Measurements from ENCODE around the gene PARD6G. TPM values are rescaled to one million over a fixed set of nuclear protein-coding genes. Genes with fewer than 3 reads are reported as not detected.

PARD6G gene
- total and polyA plus RNA-seq, 8 donors, result 0.42 to 2.2 (median 1.2) TPM

DNA sequence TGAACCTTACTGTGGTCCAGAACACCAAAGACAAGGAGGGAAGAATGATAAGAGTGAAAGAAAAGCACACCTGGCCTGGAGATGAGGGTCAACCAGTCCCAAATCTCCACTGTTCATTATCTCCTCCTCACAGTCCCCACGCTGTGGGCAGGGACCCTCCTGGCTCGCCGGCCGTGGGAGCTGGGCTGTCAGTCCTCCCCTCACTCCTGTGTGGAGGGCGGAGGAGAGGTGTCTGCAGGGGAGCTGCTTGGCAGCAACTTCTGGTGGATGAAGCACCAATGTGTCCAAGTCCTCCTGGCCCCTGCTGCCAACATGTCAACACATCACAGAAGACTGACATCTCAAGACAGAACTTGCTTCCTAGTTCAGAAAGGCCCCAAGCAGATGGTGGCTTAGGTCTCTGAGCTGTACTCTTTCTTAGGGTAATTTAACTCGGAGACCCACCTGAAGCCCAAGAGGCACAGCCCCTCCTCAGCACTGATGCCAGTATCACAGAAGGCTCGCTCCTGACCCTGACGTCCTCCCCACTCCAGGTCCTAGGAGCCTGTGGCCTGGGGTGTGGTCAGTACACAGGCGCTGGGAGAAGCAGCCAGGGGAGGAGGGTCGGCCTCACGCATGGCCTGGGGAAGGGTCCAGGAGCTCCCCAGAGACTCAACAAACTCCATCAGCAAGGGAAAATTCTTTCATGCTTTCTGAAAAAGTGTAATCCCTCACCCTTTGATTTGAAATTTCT is 54.5 kb downstream of the PARD6G start:
- intact Hi-C loops (cut with DNase I), result no loop called here
- H3K27ac ChIP-seq, result no peak overlapping the region
- no peak overlapping the region for H3K4me3 ChIP-seq
- 81 to 92% methylated on average over 11 of the region's 11 CpGs for WGBS, 2 donors
- H3K9me3 ChIP-seq, result no peaks in the 10 kb centered on the region
- no peak for FAIRE-seq
- ATAC-seq, result no peak
- no peaks in the 10 kb centered on the region for H3K36me3 ChIP-seq
- H3K4me1 ChIP-seq, result no peaks in the 10 kb centered on the region
- TF ChIP-seq, protein P1, sequence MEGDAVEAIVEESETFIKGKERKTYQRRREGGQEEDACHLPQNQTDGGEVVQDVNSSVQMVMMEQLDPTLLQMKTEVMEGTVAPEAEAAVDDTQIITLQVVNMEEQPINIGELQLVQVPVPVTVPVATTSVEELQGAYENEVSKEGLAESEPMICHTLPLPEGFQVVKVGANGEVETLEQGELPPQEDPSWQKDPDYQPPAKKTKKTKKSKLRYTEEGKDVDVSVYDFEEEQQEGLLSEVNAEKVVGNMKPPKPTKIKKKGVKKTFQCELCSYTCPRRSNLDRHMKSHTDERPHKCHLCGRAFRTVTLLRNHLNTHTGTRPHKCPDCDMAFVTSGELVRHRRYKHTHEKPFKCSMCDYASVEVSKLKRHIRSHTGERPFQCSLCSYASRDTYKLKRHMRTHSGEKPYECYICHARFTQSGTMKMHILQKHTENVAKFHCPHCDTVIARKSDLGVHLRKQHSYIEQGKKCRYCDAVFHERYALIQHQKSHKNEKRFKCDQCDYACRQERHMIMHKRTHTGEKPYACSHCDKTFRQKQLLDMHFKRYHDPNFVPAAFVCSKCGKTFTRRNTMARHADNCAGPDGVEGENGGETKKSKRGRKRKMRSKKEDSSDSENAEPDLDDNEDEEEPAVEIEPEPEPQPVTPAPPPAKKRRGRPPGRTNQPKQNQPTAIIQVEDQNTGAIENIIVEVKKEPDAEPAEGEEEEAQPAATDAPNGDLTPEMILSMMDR (IDR thresholded peaks at IDR 0.05), result no peak
- no peak for DNase-seq
- no peaks in the 10 kb centered on the region for H3K27me3 ChIP-seq

DNA sequence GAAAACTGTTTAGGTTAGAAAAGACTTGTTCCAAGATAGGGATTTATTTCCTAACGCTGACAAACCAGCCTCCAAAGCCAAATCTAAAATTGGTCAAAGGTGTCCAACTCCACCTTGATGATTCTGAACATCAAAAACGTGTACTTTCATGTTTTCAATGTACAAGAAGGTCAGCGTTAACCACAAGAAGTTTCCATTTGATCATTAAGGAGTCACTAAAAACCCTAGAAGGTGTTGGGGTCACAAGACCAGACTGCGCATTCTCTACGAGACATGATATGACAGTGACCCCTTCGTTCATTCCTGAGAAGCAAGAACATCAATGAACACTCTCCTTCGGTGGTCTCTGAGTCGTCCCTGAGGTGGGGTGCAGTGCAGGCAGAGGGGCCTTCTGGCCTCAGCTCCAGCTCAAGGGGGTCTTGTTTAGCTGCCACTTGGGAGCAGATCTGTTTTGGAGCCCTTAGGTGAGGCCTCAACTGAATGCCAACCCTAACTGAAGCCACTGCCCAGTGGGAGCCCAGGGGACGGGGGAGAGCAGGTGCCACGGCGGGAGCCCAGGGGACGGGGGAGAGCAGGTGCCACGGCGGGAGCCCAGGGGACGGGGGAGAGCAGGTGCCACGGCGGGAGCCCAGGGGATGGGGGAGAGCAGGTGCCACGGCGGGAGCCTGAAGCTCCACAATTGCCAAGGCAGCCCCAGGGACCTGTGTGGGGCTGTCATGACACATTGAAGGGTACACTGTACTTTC is 55.2 kb downstream of the PARD6G start:
- Histone ChIP-seq H3K27me3 (no peaks in the 10 kb centered on the region), H3K27ac (no peak overlapping the region), H3K9me3 (no peaks in the 10 kb centered on the region), H3K4me3 (no peak overlapping the region), H3K4me1 (no peaks in the 10 kb centered on the region), H3K36me3 (no peaks in the 10 kb centered on the region)
- TF ChIP-seq, protein P1 (IDR thresholded peaks at IDR 0.05), result no peak
- FAIRE-seq, result no peak
- intact Hi-C loops (cut with DNase I), result no loop called here
- no peak for ATAC-seq
- 83 to 88% methylated on average over 14 to 19 of the region's 19 CpGs for WGBS, 2 donors
- DNase-seq, result no peak

DNA sequence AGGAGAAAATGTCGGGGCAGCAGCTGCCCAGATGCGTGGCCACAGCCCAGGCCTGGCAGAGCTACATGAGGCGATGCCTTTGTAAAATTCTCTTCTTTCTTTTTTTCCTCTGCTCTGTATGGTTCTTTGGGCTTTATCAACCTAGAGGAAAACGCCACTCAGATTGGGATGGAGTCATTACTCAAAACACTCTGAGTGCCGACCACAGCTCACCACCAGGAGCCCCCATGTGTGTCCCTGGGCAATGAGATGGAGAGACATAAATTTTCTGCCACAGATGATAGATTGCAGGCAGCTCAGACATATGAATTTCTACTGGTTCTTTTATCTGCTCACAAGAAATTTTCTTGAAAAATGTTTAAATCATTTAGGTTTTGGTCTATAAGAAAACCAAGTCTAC is 56.0 kb downstream of the PARD6G start:
- Histone ChIP-seq H3K4me1 (no peaks in the 10 kb centered on the region), H3K27me3 (no peaks in the 10 kb centered on the region), H3K36me3 (no peaks in the 10 kb centered on the region), H3K27ac (no peak overlapping the region), H3K4me3 (no peak overlapping the region), H3K9me3 (no peaks in the 10 kb centered on the region)
- no peak for DNase-seq
- TF ChIP-seq, protein P1 (IDR thresholded peaks at IDR 0.05), result no peak
- 90 to 93% methylated on average over 5 of the region's 5 CpGs for WGBS, 2 donors
- no peak for FAIRE-seq
- intact Hi-C loops (cut with DNase I), result no loop called here
- no peak for ATAC-seq

DNA sequence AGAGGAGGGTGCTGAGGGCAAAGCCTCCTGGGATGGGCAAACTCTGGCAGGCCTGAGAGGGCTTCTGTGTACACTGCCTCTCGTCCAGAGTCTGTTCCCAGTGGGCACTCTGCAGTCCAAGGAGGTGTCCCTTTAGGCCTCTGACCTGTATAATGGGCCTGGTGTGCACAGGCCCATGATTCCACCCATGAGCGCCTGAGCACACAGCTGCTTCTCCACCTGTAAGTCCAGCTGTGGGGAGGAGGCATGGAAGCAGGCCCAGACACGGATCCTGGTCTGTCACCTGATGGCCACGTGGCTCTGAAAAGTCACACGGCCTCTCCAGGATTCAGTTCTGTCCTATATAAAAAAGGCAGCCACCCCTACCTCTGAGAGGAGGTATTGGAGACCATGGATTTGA is 57.0 kb downstream of the PARD6G start:
- DNase-seq (no peak), ATAC-seq (no peak), FAIRE-seq (no peak)
- no peaks in the 10 kb centered on the region for H3K9me3 ChIP-seq
- H3K27ac ChIP-seq, result no peak overlapping the region
- no peak overlapping the region for H3K4me3 ChIP-seq
- WGBS, 2 donors, result 88 to 90% methylated on average over 5 of the region's 5 CpGs
- H3K36me3 ChIP-seq, result no peaks in the 10 kb centered on the region
- H3K4me1 ChIP-seq, result no peaks in the 10 kb centered on the region
- intact Hi-C loops (cut with DNase I), result no loop called here
- TF ChIP-seq, protein P1 (IDR thresholded peaks at IDR 0.05), result no peak
- H3K27me3 ChIP-seq, result no peaks in the 10 kb centered on the region

DNA sequence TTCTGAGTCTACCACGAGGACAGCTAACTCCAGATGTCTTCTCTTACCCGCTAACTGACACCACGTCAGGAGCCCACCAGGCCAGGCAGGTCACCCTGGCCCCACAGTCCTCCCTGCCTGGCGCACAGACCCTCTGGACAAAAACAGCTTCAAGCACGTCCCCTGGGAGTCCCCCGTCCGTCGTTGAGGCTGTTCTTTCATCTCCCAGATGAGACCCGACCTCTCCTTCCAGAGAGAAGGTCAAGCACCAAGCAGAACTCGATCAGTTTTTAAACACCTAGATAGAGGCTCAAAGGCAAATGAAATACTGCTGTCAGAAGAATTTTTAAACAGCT is 57.8 kb downstream of the PARD6G start:
- 87 to 91% methylated on average over 10 of the region's 10 CpGs for WGBS, 2 donors
- H3K9me3 ChIP-seq, result no peaks in the 10 kb centered on the region
- DNase-seq (no peak), FAIRE-seq (no peak), ATAC-seq (no peak)
- H3K4me1 ChIP-seq, result no peaks in the 10 kb centered on the region
- intact Hi-C loops (cut with DNase I), result no loop called here
- no peak overlapping the region for H3K27ac ChIP-seq
- no peaks in the 10 kb centered on the region for H3K36me3 ChIP-seq
- H3K4me3 ChIP-seq, result no peak overlapping the region
- H3K27me3 ChIP-seq, result no peaks in the 10 kb centered on the region
- TF ChIP-seq, protein P1 (IDR thresholded peaks at IDR 0.05), result no peak

All from pancreas (tissue), 10 donors.